HEK293T (cell line): ENCODE results near the gene CCL19.

ENCODE experiments used
- ARNT ChIP-seq: fragments of 450-650 bp; IDR thresholded peaks from 2 replicates; pipeline ENCODE4 v1.6.1; 2017; ENCODE audit warnings: mild to moderate bottlenecking
- BHLHE40 ChIP-seq: fragments of 450-650 bp; IDR thresholded peaks from 2 replicates; pipeline ENCODE4 v1.6.1; 2016; ENCODE audit warnings: mild to moderate bottlenecking, moderate library complexity, borderline replicate concordance
- ELF4 ChIP-seq: fragments of 450-650 bp; IDR thresholded peaks from 2 replicates; pipeline ENCODE4 v1.6.1; 2017; ENCODE audit warnings: antibody characterized with exemption
- FOXA1 ChIP-seq: fragments of 450-650 bp; IDR thresholded peaks from 2 replicates; pipeline ENCODE4 v1.6.1; 2016; ENCODE audit warnings: mild to moderate bottlenecking
- FOXK2 ChIP-seq: fragments of 450-650 bp; IDR thresholded peaks from 2 replicates; pipeline ENCODE4 v1.6.1; 2016; ENCODE audit warnings: mild to moderate bottlenecking
- FOXM1 ChIP-seq: fragments of 450-650 bp; IDR thresholded peaks from 2 replicates; pipeline ENCODE4 v1.6.1; 2017; ENCODE audit warnings: mild to moderate bottlenecking, borderline replicate concordance
- HDGF ChIP-seq: fragments of 450-650 bp; IDR thresholded peaks from 2 replicates; pipeline ENCODE4 v1.6.1; 2017; ENCODE audit warnings: antibody characterized with exemption, borderline replicate concordance
- L3MBTL2 ChIP-seq: fragments of 450-650 bp; conservative IDR thresholded peaks from 2 replicates; pipeline ENCODE4 v1.6.1; 2016; ENCODE audit warnings: mild to moderate bottlenecking
- LEF1 ChIP-seq: fragments of 450-650 bp; IDR thresholded peaks from 2 replicates; pipeline ENCODE4 v1.6.1; 2017; ENCODE audit warnings: mild to moderate bottlenecking, borderline replicate concordance
- PKNOX1 ChIP-seq: fragments of 450-650 bp; IDR thresholded peaks from 2 replicates; pipeline ENCODE4 v1.6.1; 2016
- SP1 ChIP-seq: fragments of 450-650 bp; IDR thresholded peaks from 2 replicates; pipeline ENCODE4 v1.6.1; 2017
- SUZ12 ChIP-seq: fragments of 450-650 bp; IDR thresholded peaks from 2 replicates; pipeline ENCODE4 v1.6.1; 2016; ENCODE audit warnings: mild to moderate bottlenecking
- ZNF384 ChIP-seq: fragments of 450-650 bp; IDR thresholded peaks from 2 replicates; pipeline ENCODE4 v1.6.1; 2016

GRCh38 chr9:34664281-34665066, 26.6 kb downstream of the CCL19 start:
- TF ChIP-seq FOXK2 (no peak), ZNF384 (no peak), ELF4 (no peak), FOXA1 (no peak), SP1 (no peak), FOXM1 (no peak), PKNOX1 (no peak), LEF1 (no peak), HDGF (no peak), SUZ12 (no peak), BHLHE40 (no peak), L3MBTL2 (no peak), ARNT (no peak)
